ENCODE results near the gene LHX2.

The LHX2 gene

DNA sequence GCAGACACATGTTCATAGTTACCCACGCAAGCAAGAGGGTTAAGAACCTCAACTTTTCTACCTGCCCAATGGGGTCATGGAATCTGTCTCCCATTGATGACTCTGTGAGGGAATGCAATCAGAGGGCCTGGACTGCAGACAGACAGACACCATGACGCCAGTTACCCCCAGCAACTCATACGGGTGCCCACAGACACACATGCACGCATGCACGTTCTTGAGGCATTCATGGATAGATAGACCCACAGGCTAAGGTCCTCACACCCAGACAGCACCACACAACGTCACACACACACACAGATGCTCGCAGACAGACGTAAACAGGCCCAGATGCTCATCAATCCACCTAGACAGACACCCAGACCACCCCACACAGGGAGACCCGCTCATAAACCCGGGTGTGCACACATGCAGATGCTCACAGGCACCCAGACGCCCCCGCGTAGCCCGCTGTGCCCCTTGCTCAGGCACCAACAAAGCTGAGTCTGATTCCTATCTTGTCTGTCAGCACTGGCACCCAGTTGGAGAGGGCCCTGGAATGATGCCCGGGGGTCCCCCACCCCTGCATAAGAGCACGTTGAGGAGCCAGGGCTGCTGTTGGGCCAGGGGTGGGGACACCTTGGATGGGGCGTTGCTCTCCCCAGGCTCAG is 23.6 kb downstream of the LHX2 start:
- DNase-seq, result no peak

DNA sequence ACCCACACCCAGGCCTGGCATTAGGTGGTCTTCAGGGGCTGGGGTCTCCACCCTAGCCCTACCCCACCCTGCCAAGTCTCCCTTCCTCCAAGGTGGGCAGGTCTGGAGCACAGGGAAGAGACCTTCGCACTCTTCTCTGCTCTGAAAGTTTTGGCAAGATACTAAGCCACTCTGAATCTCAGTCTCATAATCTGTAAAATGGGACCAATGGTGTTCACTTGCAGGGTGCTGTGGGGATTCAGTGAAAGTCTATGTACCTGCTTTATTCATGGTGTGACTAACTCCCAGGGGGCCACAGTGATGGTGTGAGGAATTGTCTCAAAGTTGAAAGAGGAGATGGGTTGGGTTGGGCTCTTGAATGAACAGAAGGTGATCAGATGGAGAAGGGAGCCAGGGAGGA is 25.0 kb downstream of the LHX2 start:
- DNase-seq, result no peak

DNA sequence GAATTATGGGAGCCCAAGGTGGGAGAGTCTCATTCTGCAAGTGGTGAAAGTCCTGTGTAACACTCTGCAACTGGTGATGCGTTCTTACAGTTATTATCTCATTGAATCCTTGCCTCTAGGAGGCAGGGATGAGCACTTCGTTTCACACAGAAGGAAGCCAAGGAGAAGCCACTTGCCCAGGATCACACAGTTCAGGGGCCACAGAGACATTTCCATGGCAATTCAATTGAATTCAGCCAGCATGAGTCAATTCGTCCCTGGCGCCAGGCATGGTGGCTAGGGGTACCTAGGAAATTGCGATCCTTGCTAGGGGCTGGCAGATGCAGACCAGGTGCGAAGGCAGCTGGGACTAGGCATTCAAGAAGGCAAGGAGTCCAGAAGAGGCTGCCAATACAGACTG is 26.2 kb downstream of the LHX2 start:
- no peak for DNase-seq

DNA sequence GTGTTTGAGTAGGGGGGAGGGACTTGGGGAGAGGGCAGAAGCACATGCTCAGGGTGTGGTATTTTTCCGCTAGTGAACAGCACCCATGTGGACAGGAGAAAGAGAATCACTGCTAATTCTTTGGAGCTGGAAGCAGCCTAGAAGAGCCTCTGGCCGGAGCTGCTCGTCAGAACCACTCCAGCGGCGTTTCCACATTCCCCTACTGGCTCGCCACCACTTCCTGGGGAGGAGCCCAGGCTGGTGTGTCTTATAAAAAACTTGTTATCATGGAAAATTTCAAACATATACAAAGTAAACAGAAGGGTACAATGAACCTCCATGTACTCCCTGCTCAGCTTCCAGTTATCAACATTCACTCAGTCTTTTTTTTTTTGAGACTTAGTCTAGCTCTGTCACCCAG is 26.7 kb downstream of the LHX2 start:
- no peak for DNase-seq

DNA sequence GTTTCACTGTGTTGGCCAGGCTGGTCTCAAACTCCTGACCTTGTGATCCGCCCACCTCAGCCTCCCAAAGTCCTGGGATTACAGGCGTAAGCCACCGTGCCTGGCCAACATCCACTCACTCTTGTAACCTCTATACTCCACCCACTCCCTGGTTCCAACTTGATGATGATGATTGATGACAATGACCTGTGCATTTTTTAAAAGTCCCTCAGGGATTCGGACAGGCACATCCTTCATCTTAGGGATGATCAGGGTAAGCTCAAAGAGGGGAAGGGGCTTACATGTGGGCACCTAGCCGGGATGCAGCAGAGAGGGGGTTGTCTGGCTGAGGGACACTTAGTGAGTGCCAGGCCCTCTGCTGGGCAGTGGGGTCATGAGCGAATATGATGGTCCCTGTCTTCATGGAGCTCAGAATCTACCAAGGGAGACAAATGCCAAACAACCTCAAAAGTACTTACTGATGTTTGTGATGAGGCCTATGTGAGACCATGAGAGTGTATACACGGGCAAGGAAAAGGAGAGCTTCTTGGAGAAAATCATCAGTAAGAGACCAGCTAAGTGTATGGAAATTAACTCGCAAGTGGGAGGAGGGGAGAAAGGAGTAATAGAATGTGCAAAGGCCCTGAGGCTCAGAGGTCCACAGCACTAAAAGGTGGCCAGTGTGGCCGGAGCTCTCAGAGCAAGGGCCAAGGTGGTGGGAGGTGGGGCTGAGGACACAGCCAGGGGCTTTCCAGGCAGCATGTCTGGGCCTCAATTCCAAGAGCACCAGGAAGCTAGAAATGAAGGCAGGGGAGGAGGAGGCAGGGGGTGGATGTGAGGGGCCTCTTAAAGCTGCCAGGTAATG is 27.4 kb downstream of the LHX2 start:
- no peak for DNase-seq

DNA sequence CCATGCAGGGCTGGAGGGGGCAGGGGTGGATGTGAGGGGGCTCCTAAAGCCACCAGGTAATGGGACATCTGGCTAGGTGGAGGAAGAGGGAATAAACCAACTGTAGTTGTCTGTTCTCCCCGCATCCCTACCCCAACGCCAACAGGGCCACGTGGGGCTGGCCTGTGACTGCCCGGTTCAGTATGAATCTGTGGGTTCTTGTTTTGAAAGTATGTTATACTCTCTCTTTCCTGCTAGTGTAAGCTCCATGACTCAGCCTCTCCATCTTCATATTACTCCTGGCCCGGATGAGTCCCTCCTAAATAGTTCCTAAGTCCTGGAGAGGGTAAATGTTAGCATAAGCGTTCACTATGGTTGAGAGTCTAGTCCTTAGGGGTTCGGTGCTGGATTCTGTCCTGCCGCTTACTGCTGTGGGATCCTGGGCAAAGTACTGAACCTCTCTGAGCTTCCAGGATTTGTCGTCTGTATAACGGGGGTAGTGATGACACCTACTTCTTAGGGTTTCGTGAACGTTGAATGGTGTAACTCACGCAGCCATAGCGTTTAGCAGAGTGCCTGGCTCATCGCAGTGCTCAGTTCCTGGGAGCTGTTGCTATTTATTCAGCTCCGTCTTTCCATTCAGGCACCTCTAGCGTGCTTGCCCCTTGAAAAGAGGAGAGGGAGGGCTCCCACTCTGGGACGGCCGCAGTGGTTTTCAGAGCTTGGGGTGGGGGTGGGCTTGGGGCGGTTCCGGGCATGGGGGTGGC is 28.8 kb downstream of the LHX2 start:
- DNase-seq, result no peak

DNA sequence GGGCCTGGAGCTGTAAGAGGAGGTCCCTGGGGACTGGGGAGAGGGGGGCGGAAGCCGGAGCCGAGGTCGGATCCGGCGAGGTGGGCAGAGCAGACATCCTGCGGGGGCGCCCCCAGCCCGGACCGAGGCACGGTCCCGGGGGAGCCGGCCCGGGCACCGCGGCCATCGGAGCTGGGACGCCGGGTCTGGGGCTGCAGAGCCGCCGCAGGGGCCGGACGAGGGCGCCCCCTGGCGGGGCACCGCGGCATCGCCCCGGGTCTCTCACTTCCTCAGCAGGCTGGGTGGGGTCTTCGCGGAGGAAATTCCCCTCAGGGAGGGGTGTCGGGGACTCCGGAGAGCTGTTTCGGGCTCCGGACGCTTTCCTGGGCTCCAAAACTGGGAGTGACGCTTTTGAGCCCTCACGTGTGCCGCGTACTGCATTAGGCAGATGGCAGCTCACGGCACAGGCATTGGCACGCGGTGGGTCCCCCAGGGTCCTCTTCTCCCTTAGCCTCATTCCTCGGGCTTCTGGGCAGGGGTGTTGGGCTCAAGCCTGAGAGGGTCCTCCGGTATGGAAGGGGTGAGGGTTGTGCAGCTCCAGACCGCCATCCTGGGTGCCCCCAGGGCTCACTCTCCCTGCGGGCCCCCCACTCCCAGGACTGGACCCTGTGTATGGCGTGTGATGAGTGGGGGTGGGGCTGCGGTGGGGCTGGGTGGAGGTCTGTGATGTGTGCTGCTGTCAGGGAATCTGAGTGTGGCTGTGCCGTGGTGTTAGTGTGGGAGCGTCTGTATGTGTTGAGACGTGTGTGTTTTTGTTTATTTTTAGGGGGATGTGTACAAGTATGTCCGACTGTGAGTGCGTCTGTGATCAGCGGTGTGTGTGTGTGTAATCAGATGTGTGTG is 29.6 kb downstream of the LHX2 start:
- no peak for DNase-seq

DNA sequence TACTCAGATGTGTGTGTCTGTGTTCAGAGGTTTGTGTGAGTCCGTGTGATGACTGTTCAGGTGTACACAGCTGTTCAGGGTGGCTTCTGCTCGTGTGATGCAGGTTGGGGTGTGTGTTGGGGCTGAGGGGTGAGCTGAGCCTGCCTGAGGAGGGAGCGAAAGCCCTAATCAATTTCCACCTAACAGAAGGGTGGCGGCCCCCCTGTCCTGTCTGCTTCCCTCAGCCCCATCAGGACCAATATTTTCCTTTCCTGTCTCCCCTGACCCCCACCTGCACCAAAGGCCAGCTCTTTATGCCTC is 30.2 kb downstream of the LHX2 start:
- no peak for DNase-seq

DNA sequence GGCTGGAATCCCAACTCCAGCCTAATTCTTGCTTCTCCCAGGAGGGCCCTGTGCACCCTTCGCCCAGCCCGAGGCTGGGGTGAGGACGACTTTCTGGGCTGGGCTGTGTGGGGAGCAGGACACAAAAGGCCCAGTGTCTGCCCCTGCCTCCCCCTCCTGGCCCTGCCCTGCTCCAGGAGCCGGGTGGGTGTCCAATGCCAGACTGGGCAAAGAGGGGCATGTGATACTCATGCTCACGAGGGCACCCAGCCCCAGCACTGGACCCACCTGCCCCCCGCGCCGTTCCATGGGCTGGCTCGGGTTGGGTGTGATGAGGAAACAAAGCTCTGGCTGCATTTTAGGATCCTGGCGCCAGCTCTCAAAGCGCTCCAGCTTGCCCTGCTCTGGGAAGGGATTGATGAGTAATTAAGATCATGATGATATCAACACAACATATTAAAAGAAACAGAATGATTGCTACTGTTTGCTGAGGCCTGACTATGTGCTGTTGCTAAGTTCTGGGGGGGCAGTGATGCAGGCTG is 30.7 kb downstream of the LHX2 start:
- DNase-seq, result no peak

DNA sequence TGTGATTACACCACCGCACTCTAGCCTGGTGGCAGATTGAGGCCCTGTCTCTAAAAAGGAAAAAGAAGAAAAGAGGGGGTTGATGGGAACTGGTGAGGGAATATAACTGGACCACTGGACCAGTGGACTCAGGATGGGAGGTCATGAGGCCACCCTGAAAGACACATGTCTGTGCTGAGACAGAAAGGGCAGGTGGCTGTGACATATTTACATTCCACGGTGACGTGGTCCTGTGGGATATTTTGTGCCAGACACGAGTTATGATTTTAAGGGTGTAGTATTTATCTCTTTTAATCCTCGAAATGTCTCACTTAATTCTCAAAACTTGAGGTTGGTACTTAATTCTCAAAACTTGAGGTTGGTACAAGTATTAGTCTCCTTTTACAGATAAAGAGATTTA is 32.9 kb downstream of the LHX2 start:
- no peak for DNase-seq

DNA sequence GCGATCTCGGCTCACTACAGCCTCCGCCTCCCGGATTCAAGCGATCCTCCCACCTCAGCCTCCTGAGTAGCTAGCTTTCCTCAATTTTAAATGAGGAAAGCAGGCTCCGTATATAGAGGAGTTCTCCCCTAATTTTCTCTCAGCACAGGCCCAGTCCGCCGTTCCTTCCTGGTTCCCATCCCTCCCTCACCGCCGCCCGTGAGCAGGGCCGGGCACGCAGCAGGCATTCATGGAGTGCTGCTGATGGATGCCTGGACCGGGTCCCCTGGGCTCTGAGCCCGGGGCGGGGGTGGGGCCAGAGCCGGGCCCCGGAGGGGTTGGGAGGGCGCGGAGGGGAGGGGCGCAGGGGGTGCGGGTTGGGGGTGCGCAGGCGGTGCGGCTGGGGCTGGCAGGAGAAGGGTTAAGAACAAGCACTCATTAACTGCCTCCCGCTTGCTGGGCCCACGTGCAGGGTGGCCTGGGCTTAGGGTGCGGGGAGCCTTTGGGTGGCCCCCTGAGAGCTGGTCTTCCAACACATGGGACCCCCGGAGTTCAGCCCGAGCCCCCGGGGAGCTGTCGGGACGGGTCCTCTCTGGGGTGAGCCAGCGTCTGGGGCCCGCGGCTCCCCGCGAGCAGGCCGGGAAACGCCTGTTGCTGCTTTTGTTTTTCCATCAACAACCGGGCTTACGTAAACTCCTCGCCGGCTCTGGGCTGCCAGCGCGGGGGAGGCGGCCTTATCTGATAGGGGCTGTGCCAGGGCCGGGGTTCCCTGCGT is 33.7 kb downstream of the LHX2 start:
- no peak for DNase-seq

DNA sequence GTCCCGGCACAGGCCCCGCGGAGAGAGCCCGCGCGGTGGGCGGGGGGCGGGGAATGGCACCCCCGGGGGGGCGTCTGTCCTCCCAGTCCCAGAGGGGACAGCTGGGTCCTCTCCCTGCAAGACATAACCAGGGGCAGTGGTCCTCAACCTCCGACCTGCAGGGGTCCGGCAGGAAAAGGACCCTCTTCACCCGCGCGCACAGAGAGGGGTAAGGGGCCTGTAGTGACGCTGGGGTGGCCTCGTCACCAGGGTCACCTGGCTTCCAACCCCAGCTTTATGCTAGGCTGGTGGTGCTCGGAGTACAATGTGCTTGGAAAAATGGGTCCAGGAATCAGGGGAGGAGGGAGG is 34.2 kb downstream of the LHX2 start:
- no peak for DNase-seq

DNA sequence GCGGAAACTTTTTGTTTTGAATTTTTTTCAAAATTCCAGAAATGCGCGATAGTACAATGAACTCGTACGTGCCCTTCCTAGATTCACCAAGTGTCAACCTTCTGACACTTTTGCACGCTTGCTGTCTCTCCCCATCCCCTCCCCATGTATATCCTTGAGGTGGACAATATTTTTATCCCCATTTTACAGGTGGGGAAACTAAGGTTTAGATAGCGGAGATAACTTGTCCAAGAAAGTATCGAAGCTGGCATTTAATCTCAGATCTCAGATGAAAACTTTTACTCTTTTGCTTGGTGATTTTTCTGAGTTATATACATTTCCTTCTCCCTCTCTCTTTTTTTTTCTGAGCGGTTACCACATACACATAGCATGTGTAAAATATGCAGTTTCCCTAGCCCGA is 34.6 kb downstream of the LHX2 start:
- no peak for DNase-seq

DNA sequence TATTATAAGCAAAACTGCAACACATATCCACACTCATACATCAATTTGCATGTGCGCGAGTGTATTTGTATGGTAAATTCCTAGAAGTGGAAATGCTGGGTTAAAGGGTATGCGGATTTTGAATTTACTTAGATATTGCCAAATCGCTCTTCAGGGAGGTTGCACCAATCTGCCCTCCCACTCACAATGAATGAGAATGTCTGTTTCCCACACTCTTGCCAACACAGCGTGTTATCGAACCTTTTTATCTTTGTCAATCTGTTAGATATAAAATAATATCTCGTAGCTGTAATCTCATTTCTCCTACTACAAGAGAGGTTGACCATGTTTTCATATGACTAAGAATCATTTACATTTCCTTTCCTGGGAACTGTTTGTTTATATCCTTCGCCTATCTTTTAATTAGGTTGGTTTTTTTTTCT is 35.7 kb downstream of the LHX2 start:
- no peak for DNase-seq

DNA sequence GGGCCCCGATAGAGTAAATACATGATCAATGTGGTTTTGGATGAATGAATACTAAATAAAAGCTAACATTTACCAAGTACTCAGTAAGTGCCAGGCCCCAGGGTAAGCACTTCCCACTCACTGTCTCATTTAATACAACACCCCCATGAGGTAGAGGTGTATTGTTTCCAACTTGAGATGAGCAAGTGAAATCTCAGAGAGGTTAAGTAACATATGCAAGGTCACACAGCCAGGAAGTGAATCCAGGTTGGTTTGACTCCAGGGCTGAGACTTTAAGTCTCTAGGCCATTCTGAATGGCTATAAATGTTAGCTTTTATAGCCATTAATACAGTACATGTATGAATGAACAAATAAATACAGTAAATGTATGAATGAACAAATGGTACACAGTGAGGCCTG is 39.4 kb downstream of the LHX2 start:
- no peak for DNase-seq

DNA sequence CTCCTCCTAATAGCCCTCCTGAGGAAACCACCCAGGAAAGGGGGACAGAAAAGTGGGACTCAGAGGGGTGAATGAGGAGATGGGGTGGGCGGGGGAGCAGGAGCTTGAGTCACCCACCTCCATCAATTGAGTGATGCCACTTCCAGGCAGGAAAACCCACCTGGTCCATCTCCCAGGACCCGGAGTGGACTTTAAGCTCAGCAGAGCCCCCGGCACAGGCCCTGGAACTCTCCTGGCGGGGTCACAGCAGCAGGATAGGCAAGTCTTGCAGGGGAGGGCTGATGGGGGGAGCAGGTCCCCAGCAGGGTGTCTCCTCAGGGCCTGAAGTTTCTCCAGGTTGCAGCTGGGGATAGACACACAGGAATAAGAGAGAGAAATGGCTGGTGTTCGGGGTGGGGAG is 40.8 kb downstream of the LHX2 start:
- no peak for DNase-seq

DNA sequence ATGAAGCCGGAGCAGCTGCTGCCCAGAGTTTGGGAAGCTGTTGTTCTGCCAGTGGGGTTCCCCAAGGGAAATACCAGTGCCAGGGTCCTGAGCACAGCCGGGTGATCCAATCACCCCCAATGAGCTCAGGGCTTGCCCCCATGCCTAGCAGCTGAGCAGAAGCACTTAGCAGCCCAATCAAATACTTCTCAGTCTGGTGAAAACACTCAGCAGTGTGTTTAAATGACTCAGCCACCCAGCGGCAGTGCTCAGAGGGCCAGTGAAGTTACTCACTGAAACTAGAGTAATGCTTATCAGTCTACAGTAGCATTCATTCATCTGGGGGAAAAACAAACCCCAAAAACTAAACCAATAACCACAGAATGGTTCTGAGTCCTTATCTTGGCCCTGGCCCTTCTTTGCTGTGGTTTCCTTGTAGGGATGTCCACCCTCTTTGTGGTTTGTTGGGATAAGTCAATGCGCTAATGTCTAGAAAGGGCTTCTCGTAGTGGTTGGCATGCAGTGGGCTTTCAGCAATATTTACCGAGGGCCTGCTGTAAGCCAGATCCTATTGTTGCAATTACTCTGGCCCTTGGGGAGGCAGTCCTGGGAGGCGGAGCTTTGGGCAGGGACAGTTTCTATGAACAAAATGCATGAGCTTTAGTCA is 43.1 kb downstream of the LHX2 start:
- no peak for DNase-seq

DNA sequence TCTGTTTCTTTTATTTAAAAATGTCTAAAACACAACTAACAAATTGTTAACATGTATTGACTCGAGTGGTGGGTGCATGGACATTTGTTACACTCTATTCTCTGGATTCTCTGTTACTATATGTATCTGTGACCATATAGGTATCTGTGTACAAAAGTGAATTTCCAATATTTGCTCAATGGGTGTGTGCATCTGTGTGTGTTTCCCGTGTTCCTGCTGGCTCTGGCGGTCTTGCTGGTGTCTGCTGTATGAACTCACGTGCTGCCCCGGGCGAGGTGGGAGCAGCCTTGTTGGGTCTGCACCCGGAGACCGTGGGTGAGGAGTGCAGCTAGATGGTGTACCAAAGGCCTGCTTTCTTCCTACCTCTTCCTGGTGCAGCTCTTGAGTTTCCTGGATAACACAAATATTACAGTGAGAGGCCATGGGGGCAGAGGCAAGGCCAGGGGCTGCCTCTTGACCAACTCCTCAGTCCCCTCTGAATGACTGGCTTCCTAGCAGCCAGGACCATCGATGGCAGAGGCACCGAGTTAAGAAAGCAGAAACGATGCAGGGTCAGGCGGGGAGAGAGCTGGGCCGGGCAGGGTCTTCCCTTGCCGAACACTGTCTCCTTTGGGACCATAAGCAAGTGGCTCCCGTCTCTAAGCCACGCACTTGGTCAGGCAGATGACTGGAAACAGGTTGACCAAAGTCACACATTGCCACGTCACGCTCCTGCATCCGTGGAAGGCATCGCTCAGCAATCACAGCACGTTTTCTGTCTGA is 49.5 kb downstream of the LHX2 start:
- DNase-seq, result no peak

DNA sequence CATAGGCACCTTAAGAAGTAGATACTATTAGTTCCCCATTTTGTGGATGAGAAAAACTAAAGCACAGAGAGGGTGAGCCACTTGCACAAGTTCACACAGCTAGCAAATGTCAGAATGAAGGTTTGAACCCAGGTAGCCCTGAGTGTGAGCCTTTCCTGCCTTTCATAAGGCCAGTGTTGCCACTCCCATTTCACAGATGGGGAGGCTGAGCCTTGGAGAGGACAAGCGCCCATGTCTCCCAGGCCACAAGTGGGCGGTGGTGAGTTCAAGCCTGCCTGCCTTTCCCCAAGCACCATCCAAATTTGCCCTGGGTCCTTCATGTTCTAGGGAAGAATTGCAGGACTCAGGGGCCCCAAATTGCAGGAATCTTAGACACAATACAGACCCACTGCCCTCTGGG is 50.6 kb downstream of the LHX2 start:
- DNase-seq, result no peak

DNA sequence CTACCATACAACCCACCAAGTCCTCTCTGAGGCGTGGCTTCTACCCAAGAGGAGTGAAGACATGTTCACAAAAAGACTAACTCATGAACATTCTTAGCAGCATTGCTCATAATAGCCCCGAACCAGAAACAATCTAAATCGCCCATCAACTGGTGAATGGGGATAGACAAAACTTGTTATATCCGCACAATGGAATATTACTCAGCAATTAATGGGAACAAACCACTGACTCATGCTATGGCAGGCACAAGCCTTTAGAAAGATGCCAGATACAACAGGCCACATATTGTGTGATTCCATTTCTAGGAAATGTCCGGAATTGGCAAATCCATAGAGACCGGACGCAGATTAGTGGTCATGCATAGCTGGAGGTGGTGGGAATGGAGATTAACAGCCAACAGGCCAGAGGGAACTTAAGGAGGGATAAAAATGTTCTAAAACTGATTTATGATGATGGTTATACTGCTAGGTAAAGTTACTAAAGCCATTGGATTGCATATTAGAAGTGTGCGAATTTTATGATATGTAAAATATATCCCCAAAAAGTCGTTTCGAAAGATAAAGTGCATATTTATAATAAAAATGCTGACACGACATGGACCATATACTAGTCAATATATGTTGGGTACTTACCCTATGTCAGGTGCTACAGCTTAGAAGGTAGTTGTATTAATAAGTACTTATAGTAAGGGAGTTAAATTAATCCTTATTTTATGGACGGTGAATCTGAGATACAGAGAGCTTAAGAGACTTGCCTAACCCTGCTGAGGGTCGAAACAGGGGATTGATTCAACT is 55.4 kb downstream of the LHX2 start:
- no peak for DNase-seq
